Measurements from ENCODE around the gene IL1RAPL1. TPM values are rescaled to one million over a fixed set of nuclear protein-coding genes. Genes with fewer than 3 reads are reported as not detected.

The IL1RAPL1 gene
- total RNA-seq (2022; extraction: Qiagen RNA extraction): not detected in 5 replicates

GRCh38 chrX:28586981-28587551 is at the start of gene IL1RAPL1:
IL1RAPL1 (plus strand) TSS chrX:28587446.

